ENCODE data around the gene ADD3. TPM values are rescaled to one million over a fixed set of nuclear protein-coding genes. Genes with fewer than 3 reads are reported as not detected.

Gene ADD3
- total and polyA plus RNA-seq, 8 donors = 62.0 to 362 (median 322) TPM

GRCh38 chr10:109988212-109988596, 19.6 kb upstream of the ADD3 start:
- H3K36me3 ChIP-seq = no peaks in the 10 kb centered on the region
- no peak overlapping the region for H3K4me3 ChIP-seq
- no peak for DNase-seq
- H3K9me3 ChIP-seq = peaks cover 0 to 6% of the 10 kb centered on the region in 2 donors
- no peaks in the 10 kb centered on the region for H3K27me3 ChIP-seq
- no peak for TF ChIP-seq CTCF (IDR thresholded peaks at IDR 0.05)
- no peak overlapping the region for H3K27ac ChIP-seq
- intact Hi-C loops (cut with DNase I) = no loop called here
- no peak for ATAC-seq
- no peaks in the 10 kb centered on the region for H3K4me1 ChIP-seq

DNA sequence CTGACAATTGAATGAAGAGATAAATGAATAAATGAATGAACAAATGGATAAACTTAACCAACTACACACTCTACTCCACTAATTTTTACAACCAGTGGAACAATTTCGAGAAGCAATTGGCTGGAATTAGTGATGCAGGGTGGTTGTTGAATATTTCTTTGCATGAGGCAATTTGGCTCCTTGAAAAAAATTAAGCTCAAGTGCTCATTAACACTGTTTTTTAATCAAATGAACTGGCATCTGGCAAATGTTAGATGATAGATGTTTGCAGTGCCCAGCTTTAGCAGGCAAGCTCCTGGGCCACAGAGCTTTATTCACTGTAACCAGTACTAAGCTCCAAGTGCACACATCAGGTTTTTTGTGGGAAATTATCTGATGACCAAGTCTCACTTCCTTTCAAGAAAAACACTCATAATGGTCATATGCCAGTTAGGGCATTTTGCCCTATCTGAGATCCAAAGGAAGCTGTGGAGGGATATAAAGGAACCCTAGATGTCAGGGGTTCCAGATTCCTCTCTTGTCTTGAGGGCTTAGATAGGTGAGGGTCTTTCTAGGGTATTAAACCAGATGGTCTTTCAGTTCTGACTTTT, 16.4 kb upstream of the ADD3 start:
- no peak for ATAC-seq
- no peaks in the 10 kb centered on the region for H3K36me3 ChIP-seq
- DNase-seq = no peak
- H3K4me3 ChIP-seq = no peak overlapping the region
- H3K27ac ChIP-seq = no peak overlapping the region
- H3K27me3 ChIP-seq = no peaks in the 10 kb centered on the region
- intact Hi-C loops (cut with DNase I) = no loop called here
- no peaks in the 10 kb centered on the region for H3K9me3 ChIP-seq
- H3K4me1 ChIP-seq = peaks cover 0 to 7% of the 10 kb centered on the region in 2 donors
- TF ChIP-seq CTCF (IDR thresholded peaks at IDR 0.05) = no peak

- intact Hi-C loops (cut with DNase I) = no loop called here
Observed at GRCh38 chr10:109992485-109992884, 15.3 kb upstream of the ADD3 start.

DNA sequence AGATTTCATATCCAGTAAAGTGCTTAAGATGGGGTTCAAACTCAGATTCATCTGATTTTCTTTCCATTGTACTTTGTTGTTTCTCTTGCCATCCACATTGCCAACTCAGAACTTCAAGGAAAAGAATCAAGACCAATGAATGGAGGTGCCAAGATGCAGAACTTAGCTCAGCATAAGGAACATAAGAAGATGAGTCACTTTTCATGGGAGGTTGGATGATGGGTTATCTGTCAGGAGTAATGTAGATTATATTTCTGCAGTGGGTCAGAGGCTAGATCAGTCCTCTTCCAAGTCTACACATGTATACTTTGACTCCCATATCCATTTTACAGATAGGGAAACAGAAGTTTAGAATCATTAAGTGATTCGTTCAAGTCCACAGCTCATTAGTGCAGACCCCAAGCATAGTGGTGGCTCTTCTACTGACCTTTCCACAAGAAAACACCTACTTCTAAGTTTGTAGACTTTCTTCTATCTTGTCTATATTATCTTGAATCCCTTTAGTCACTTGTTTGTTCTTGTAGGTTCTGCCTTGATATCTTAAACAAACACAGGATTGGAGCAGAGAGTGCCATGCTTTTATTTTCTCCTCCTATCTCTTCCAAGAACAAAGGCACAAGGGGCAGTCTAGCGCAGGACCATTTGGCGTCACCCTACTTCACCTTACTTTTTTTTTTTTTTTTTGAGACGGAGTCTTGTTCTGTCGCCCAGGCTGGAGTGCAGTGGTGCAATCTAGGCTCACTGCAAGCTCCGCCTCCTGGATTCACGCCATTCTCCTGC, 14.0 kb upstream of the ADD3 start:
- Histone ChIP-seq H3K9me3 (no peaks in the 10 kb centered on the region), H3K4me3 (no peak overlapping the region), H3K4me1 (peaks cover 0 to 13% of the 10 kb centered on the region in 2 donors), H3K36me3 (no peaks in the 10 kb centered on the region), H3K27ac (no peak overlapping the region), H3K27me3 (no peaks in the 10 kb centered on the region)
- intact Hi-C loops (cut with DNase I) = no loop called here
- ATAC-seq (no peak), DNase-seq (no peak)
- TF ChIP-seq CTCF (IDR thresholded peaks at IDR 0.05) = no peak

More at GRCh38 chr10:109992485-109992884, 15.3 kb upstream of the ADD3 start:
- no peak for TF ChIP-seq CTCF (IDR thresholded peaks at IDR 0.05)
- no peaks in the 10 kb centered on the region for H3K36me3 ChIP-seq
- H3K27me3 ChIP-seq = no peaks in the 10 kb centered on the region
- H3K27ac ChIP-seq = no peak overlapping the region
- no peaks in the 10 kb centered on the region for H3K9me3 ChIP-seq
- peaks cover 0 to 13% of the 10 kb centered on the region in 2 donors for H3K4me1 ChIP-seq
- H3K4me3 ChIP-seq = no peak overlapping the region
- DNase-seq = no peak
- peak; percentile 41 for ATAC-seq

DNA sequence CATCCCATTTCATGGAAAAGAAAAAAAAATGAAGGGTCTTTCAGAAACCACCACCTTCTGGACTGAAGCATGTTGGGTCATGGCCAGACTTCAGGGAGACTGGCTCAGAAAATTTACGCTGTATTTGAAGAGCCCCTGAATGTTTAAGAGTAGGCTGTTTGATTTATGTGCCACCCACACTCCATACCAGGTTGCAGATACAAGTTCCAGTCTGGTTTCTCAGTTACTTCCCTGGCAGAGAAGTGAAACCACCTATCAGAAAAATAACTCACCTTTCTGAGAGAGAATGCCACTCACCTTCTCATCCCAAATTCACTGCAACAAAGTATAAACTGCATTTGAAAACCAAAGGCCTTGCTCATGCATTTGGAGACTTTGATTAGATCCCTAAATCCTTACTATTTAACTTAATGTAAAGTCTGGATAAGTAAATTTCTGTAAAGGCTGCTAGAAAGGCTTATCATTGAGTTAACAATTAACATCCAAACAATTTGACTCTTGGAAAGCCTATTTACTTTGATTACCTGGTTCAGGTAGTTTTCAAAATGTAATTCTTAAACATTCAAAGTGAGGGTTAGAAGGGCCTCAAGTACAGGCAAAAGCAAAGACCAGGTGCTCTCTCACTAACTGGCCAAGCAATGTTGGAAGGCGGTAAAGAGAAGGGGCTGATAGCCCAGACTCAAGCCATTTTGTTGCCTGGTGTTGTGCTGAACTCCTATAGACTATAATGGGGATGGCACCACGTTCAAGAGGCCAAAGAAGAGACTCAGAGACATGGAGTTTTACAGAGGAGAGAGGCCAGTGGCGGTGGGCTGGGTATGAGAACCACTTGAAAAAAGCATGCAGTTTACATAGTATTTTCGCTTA, 12.8 kb upstream of the ADD3 start:
- no peaks in the 10 kb centered on the region for H3K36me3 ChIP-seq
- H3K4me1 ChIP-seq = peaks cover 0 to 13% of the 10 kb centered on the region in 2 donors
- peak; percentile 56 for ATAC-seq
- no peak for TF ChIP-seq CTCF (IDR thresholded peaks at IDR 0.05)
- no peak overlapping the region for H3K27ac ChIP-seq
- DNase-seq = no peak
- intact Hi-C loops (cut with DNase I) = no loop called here
- H3K27me3 ChIP-seq = no peaks in the 10 kb centered on the region
- H3K9me3 ChIP-seq = no peaks in the 10 kb centered on the region
- no peak overlapping the region for H3K4me3 ChIP-seq

All from left lung (tissue), 10 donors.